HTERT RPE-1 (cell line): ENCODE measurements around the gene ESM1.

Source experiments
- in situ Hi-C: fragments of 300-500 bp; cut with MboI; formaldehyde crosslinking; loops from 4 replicates; pipeline ENCODE4 v1.14.3; 2020; ENCODE audit warnings: low sequenced_read_pairs

The ESM1 gene

DNA sequence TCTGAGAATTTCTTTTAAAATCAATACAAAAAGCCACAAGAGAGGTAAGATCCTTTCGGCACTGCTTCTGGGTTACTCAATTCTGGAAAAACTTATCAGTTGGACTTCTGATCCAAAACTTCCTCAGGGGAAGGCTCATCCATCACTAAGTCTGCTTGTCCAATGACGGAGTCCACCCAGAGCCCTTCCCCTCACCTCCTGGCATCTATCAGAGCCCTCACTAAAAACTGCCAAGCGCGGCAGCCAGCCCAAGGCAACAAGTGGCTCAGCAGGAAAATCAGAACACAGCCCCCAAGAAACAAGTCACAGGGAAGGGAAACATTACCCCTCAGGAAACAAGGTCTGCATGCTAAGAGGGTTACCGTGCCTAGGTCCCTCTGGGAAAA is 869 bp upstream of the ESM1 start:
- in situ Hi-C loops, result no loop called here

DNA sequence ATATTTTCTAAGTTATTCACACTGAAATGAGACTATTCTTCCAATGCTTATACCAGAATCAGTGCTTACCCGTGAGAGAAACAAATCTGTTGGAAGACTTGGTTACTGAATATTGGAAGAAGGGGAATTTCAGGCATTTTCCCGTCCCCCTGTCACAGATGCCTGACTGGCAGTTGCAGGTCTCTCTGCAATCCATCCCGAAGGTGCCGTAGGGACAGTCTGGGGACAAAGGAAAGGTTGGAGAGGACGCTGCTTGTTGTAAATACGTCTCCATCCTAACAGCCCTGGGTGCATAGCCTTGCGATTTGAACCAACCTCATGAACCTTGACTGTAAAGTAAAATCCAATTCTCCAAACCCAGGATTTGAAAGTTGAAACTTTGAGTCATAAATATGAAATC is 3.5 kb downstream of the ESM1 start:
- in situ Hi-C loops, result no loop called here

DNA sequence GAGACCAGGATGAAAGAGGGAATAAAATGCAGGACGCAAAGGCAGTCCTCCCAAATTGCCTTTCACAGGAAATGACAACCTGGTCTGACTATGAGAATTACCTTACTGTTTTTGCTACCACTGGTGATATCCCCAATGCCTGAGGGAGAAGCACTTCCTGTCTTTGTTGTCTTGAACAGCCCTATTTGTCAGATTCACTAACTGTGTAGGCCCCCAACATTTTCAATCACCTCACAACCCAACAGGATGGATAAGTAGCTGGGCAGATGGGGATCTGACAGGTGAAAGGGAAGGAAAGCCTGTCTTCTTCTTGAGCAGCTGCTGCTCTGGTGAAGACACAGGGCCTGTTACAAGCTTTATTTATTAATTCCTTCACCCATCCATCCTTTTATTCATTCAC is 9.7 kb downstream of the ESM1 start:
- in situ Hi-C loops, result no loop called here

DNA sequence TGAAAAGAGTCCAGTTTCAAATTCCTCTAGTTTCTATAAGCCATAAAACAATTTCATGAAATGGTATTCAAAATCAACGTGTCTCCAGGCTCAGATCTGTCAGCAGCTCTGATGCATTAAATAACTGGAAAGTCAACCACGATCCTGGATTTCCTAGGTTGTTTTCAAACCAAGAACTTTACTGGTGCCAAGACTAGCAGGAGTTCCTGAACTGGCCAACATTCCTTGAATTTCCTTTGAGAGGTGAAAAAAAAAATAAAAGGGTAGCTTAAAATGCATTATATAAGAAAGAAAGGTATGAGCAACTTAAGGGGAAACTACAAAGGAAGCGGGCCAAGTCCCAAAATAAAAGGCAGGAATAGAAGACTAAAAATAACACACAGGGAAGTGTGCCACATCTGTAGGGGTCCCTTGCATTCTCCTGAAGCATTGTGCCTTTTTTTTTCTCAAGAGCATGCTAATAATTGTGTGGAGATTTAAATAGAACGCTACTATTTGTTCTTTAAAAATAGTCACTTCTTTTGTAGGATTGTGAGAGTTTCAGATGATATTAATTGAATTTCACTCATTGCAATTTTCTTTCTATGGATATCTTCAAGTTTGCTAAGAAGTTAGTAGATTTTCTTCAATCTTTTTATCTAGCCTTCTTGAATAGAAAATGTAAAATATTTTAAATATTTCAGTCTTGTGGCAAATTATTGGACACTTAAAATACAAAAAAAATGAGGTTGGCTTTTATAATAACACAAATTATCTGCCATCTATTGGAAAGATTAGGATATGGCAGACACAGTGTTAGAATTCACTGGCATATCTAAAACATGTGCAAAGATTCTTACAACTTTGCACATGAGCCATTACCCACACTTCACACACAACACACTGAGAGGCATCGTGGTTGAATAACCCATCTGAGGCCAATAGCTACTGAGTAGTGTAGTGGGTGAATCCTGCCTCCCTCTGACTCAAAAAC is 15.3 kb downstream of the ESM1 start:
- in situ Hi-C loops, result no loop called here

DNA sequence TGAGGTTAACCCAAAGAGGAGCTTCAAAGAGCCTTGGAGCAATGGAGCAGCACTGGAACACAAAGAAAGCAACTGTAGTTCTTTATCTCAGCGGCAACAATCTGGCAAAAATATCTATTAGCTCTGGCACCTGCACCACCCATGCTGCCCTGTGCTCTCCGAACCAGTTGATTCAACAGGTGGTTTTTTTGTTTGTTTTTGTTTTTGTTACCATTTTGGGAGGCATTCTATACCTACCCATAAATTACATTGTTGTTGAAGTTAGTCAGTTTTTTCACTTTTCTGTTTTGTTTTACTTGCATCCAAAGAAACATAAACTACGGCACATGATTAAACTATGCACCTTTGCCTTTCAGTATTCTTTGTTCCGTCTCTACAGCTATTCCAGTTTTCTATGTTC is 16.2 kb downstream of the ESM1 start:
- in situ Hi-C loops, result no loop called here

DNA sequence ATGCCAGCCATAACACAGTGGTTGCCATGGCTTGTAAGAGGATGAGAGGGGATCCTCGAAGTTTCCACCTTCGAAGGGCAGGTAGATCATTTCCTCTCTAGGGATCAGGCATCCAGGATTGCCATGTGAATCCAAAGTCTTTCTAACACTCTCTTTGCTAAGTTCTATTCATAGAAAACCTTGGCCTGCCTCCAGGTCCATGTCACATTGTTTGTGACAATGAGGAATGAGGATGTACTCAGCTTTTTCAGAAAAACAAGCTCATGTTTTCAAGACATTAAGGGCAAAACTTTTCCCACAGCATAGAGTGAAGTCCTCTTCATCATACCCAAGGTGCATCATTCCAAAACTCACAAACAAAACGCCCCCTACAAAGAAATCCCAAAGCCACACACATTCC is 19.6 kb downstream of the ESM1 start:
- in situ Hi-C loops, result no loop called here

DNA sequence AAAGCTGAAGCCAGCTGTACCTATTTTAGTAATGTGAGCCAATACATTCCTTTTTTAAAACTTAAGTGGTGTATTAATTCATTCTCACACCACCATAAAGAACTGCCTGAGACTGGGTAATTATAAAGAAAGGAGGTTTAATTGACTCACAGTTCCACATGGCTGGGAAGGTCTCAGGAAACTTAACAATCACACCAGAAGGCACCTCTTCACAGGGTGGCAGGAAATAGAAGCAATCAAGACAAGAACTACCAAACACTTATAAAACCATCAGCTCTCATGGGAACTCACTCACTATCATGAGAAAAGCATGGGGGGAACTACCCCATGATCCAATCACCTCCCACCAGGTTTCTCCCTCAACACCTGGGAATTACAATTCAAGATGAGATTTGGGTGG is 21.0 kb downstream of the ESM1 start:
- in situ Hi-C loops, result no loop called here

DNA sequence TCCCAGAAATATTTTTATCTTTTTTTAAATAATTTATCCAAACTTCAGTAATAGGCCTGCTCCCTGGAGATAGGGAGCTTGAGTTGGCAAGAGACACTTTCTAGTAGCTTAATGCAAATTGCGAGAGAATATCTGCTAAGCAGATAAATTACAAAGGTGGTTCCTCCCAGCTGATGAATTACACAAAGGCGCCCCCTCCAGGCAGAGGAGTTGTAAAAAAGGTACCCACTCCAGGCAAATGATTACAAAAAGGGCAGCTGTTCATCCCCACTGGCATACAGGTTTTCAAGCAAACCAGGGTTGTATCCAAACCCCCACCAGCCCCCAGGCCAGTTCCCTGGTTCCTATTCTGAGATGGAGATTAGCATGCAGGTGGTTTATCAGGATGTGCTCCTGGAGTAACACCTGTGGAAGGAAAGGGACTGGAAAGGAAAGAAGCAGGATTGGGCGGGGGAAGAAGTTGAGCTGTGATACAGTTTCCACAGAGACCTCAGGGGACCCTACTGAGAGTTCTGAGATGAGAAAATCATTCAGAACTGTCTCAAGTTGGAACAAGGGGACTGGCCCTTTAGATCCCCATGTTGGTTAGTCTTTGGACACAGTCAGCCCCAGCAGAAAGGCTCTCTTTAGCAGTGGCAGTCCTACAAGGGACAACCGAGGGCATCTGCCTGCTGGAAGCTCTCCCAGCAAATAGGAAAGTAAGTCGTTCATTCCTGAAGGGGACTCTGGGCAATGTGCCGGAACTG is 25.5 kb downstream of the ESM1 start:
- in situ Hi-C loops, result no loop called here

DNA sequence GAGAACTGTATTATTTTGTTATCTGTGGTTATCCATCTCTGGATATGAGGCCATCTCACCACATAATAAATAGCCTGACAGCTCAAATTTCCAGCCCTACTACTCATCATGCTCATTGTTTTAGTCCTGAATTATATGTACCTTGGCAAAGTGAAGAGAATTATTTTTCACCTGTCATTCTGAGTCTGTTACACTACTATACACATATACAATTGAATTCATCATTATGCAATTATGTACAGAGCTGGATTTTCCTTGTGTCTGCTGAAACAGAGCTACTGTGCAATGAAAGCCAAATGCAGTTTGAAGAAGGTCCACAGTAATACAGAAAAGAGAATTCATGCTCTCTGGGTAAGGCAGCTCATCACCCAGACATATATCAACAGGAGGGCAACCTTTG is 28.5 kb downstream of the ESM1 start:
- in situ Hi-C loops, result no loop called here

DNA sequence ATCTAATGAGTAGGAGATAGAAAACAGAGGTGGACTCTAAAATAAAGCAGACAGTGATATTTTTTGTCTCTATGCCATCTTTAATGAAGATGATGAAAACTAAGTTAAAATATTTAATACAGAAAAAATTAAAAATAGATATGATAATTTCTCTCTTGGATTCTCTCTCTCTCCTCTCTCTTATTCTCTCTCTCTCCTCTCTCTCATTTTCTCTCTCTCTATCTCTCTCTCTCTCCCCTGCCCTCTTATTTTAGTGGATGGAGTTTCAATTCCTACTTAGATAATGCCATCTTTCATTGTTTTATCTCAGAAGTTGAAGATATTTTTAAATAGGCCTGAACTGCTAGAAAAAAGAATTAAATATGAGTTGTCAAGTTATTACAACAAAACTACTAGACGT is 38.2 kb downstream of the ESM1 start:
- in situ Hi-C loops, result no loop called here

DNA sequence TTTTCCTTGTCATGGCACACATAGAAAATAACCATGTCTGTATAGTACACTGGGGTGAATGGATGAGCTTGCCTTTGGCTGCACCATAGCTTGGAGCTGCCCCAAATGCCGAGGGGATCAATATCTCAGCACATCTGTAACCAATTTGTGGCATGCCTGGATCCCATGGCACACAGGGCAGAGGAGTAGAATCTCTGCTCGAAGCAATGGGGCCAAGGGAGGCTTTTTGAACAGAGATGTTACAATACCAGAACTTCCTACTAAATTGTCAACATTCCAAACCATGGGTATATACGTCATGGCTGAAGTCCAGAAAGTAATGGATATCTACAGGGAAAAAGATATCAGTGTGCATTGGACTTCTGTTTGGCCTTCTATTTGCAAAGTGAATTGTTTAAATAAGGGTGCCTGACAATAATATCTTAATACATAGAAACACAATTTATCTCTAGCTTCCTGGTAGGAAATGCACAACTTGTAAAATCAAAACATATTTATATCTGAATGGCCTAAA is 39.0 kb downstream of the ESM1 start:
- in situ Hi-C loops, result no loop called here

DNA sequence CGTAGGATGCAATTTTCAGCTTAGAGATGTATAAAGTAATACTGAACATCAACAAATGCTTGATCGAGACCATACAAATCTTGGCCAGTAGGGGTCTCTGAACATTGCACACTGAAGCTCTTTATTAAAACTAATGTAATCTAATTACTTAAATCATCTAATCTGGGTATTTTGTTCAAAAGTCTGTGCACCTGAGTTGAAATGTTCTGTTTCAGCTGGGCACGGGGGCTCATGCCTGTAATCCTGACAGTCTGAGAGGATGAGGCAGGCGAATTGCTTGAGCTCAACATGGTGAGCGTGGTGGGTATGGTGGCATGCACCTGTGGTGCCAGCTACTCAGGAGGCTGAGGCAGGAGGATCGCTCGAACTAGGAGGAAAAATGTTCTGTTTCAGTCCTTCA is 41.0 kb downstream of the ESM1 start:
- in situ Hi-C loops, result no loop called here

DNA sequence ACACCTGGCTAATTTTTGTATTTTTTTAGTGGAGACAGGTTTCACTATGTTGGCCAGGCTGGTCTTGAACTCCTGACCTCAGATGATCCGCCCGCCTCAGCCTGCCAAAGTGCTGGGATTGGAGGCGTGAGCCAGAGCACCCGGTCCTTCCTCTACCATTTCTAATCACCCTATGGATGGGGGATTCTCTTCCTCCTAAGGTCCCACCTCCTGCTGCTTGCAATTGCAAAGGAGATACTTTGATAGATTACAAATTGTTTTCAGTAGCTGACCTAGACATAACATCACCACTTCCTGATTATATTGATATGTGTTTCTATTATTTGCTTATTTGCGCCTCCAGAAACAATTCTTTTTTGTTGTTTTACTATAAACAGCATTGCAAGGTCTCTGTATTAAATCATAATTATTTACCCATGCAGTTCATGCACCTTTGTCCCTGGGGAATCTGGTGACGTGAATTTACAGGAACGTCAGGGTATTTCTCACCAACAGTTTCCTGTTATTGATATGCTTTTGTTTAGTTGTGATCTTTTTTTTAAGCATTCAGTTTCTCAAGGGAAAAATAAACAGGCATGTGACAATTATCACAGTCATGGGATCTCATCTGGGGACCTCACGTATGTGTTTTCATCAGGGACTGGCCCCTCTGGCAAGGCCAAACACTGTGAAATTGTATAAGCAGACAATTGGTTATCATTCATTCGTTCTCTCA is 43.2 kb downstream of the ESM1 start:
- in situ Hi-C loops, result no loop called here

DNA sequence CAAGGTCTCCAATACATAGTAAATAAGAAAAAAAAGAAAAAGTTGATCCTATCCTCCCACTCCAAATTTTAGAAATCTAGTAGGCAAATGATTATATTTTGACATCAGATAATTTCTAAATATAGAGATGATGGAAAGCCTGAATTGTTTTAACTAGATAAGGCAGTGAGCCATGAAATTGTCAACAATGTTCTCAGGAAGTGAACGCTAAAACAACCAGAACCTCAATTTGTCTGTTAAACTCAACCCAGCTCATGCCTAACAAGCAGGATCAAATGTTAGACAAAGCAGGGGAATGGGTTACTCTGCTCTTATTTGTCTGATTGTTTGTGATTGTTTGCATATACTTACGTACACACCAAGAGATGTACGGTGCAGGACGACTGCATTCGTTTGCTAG is 49.2 kb downstream of the ESM1 start:
- in situ Hi-C loops, result no loop called here

DNA sequence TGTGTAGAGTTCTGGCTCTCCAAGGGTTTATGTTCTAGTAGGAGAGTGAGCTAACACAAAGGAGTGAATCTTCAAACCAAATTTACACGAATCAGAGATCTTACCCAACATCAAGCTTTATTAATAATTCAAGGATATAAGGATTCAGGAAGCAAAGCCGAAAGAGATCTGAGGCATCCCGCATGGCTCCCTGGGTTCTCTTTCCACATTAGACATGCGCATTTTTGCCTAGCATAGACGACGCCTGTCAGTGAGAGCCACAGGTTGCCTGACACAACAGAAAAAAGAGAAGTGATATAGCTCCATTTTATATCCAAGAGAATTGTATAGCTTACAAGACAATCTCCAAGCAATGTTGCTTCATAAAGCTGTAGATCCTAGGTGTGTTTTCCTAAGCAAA is 52.6 kb downstream of the ESM1 start:
- in situ Hi-C loops, result no loop called here

DNA sequence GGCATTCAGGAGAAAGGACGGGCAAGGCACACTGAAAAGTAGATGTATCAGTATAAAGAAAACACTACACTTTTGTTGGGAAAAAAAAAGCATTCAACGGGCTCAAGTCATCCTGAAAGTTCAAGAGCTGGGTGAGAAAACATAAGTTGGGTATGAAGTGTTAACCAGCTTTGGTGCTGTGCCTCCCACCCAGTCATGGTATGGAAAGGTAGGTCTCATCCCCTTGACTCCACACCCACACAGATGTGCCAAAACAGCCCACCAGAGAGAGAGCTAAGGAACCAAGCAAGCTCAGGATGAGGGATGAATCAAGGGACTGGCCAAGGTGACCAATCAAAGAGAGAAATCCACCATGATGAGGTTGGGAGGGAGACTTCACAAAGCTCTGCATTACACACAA is 54.7 kb downstream of the ESM1 start:
- in situ Hi-C loops, result no loop called here
